ENCODE measurements around the gene EBF3.

DNA sequence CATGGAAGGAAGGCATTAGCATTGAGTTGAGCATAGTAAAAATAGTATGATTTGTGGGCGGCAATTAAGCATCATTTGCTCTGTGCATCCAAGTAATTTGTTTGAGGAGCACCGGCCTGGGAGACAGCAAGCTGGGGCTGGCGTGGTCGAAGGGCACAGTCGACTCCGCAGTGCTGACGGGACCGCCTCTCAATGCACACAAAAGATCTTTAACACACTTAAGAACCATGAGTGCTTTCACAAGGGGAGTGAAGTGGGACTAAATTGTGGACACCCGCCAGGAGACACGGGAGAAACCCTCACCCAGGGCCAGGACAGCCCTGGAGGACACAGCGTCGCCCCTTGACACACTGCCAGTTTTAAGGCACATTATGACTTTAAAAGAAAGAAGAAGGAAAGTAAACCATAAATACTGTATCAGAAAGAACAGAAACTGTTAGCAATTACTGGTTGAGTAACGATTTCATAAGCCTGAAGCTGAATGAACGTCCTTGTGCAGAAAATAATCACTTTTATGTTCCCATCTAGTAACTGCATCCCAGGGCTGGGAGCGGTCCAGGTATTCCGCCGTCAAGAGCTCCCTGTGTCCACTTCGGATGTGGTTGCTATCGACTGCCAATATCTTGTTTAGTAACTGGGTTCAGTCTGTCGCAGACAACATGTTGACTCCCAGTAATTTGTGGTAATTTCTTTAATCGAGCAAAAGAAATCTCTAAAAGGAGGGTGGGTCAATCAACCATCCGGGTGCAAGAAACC is 102.1 kb downstream of the EBF3 start:
- TF ChIP-seq POLR2A (IDR thresholded peaks at IDR 0.05) = no peak
- TF ChIP-seq, protein P1, sequence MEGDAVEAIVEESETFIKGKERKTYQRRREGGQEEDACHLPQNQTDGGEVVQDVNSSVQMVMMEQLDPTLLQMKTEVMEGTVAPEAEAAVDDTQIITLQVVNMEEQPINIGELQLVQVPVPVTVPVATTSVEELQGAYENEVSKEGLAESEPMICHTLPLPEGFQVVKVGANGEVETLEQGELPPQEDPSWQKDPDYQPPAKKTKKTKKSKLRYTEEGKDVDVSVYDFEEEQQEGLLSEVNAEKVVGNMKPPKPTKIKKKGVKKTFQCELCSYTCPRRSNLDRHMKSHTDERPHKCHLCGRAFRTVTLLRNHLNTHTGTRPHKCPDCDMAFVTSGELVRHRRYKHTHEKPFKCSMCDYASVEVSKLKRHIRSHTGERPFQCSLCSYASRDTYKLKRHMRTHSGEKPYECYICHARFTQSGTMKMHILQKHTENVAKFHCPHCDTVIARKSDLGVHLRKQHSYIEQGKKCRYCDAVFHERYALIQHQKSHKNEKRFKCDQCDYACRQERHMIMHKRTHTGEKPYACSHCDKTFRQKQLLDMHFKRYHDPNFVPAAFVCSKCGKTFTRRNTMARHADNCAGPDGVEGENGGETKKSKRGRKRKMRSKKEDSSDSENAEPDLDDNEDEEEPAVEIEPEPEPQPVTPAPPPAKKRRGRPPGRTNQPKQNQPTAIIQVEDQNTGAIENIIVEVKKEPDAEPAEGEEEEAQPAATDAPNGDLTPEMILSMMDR (IDR thresholded peaks at IDR 0.05) = no peak
